Spleen (tissue), 11 donors: ENCODE results near the gene CSNK2A2. TPM values are rescaled to one million over a fixed set of nuclear protein-coding genes. Genes with fewer than 3 reads are reported as not detected.

Experiments used
- DNase-seq: peaks from one replicate; pipeline ENCODE4 v3.0.0-alpha.2; 2020
- H3K27ac ChIP-seq, 8 donors: fragments of 200-600 bp; sonication (generic) in 7 of 8; 1 replicate in 4 of 8; 2 replicates in 4 of 8; pipeline versions ENCODE4 v1.5.0 to v1.8.0; 2016 to 2021; ENCODE audit warnings: inconsistent platforms in 4 of 8, mild to moderate bottlenecking in 4 of 8, moderate library complexity in 1 of 8
- H3K27me3 ChIP-seq, 7 donors: fragments of 200-600 bp; sonication (generic) in 6 of 7; replicated peaks in 1 of 7; 1 replicate in 4 of 7; 2 replicates in 3 of 7; pipeline versions ENCODE4 v1.5.0 to v1.8.0; 2016 to 2021; ENCODE audit warnings: inconsistent platforms in 3 of 7, mild to moderate bottlenecking in 1 of 7
- H3K36me3 ChIP-seq, 6 donors: fragments of 200-600 bp; sonication (generic) in 5 of 6; 1 replicate in 4 of 6; 2 replicates in 2 of 6; pipeline versions ENCODE4 v1.5.0 to v1.8.0; 2016 to 2021; ENCODE audit warnings: inconsistent platforms in 2 of 6
- H3K4me1 ChIP-seq, 6 donors: fragments of 200-600 bp; sonication (generic) in 5 of 6; 1 replicate in 3 of 6; 2 replicates in 3 of 6; pipeline versions ENCODE4 v1.5.0 to v1.8.0; 2016 to 2021; ENCODE audit warnings: inconsistent platforms in 3 of 6
- H3K4me3 ChIP-seq, 8 donors: fragments of 200-600 bp; sonication (generic) in 7 of 8; 1 replicate in 4 of 8; 2 replicates in 4 of 8; pipeline versions ENCODE4 v1.5.0 to v1.8.0; 2016 to 2021; ENCODE audit warnings: inconsistent platforms in 4 of 8, mild to moderate bottlenecking in 4 of 8, moderate library complexity in 2 of 8
- H3K9me3 ChIP-seq, 8 donors: fragments of 200-600 bp; sonication (generic) in 7 of 8; 1 replicate in 4 of 8; 2 replicates in 4 of 8; pipeline versions ENCODE4 v1.5.0 to v1.8.0; 2016 to 2021; ENCODE audit warnings: inconsistent platforms in 4 of 8
- CTCF ChIP-seq, 11 experiments: fragments of 200-600 bp in 7 of 11; fragments of 450-650 bp in 4 of 11; sonication (generic) in 4 of 11; IDR thresholded peaks in 8 of 11; conservative IDR thresholded peaks in 3 of 11; 1 replicate in 7 of 11; 2 replicates in 4 of 11; pipeline versions ENCODE4 v1.4.0 to v1.8.0; 2016 to 2021; ENCODE audit warnings: antibody characterized with exemption in 11 of 11, inconsistent platforms in 4 of 11, mild to moderate bottlenecking in 1 of 11
- POLR2A ChIP-seq, 3 donors: fragments of 450-650 bp; IDR thresholded peaks; one replicate each; pipeline ENCODE4 v1.5.1; 2017; ENCODE audit warnings: antibody characterized with exemption in 3 of 3, mild to moderate bottlenecking in 1 of 3
- POLR2AphosphoS5 ChIP-seq, 3 donors: sonication (generic); formaldehyde crosslinking; IDR thresholded peaks; one replicate each; pipeline ENCODE4 v1.5.1; 2017; ENCODE audit warnings: antibody characterized with exemption in 3 of 3
- WGBS, 5 donors: extraction: QIAGEN DNeasy Blood & Tissue Kit in 3 of 5; methylation state at CpG; one replicate each; pipeline versions ENCODE4 v1.1.5 to v1.1.7; 2013 to 2018; 5-methylcytosine and 5-hydroxymethylcytosine counted together
- intact Hi-C: fragments of 100-400 bp; cut with DNase I; formaldehyde crosslinking; loops from one replicate; pipeline ENCODE4 v1.15.0; 2023; ENCODE audit warnings: low total_unique reads
- polyA plus RNA-seq, 3 donors: library from polyadenylated mRNA; stranded (reverse); fragments of 200-250 nt; gene quantifications; one replicate each; pipeline ENCODE4 v1.2.1, GENCODE V29; 2013
- total RNA-seq, 7 donors: library from RNA; depleted of rRNA in 3 of 7; stranded (reverse); fragments of >200 nt in 3 of 7; fragmentation: NEBNext Ultra II Directional in 4 of 7; extraction: Animal tissue kit (Norgen Biotek cat#: 25700) in 4 of 7; gene quantifications; one replicate each; pipeline versions ENCODE4 v1.1.0 to v1.2.1, GENCODE V29; 2016 to 2021
- donor health status: healthy with polysubstance abuse.
- donor health status: DM: no; HTN: no; CAD: no; lungs with moderate emphysema.
- donor health status: DM: no; HTN: no; CAD: no.
- donor health status: Bipolar disorder and iron deficiency.
- donor health status: healthy.
- donor health status: DM: no; HTN: no; CAD: no.
- donor health status: DM: yes; HTN: yes; CAD: no.

CSNK2A2 gene
- total and polyA plus RNA-seq, 10 donors = 17.7 to 62.2 (median 41.9) TPM

GRCh38 chr16:58114827-58115825 lies 82.8 kb downstream of the CSNK2A2 start:
- H3K9me3 ChIP-seq = no peaks in the 10 kb centered on the region
- H3K27ac ChIP-seq = no peak overlapping the region
- no peak overlapping the region for H3K4me3 ChIP-seq
- H3K27me3 ChIP-seq = no peaks in the 10 kb centered on the region
- DNase-seq = no peak
- WGBS, 5 donors = 89 to 94% (median 92%) methylated on average over 22 to 23 of the region's 23 CpGs
- peaks cover 0 to 49% (median 12%) of the 10 kb centered on the region in 6 donors for H3K4me1 ChIP-seq
- intact Hi-C loops = no loop called here
- TF ChIP-seq POLR2AphosphoS5 (IDR thresholded peaks at IDR 0.05) (no peak), CTCF (IDR thresholded peaks at IDR 0.05 in 8 of 11, conservative IDR thresholded peaks at IDR 0.05 in 3 of 11) (no peak), POLR2A (IDR thresholded peaks at IDR 0.05) (no peak)
- H3K36me3 ChIP-seq = peaks cover 0 to 53% (median 41%) of the 10 kb centered on the region in 6 donors

- Histone ChIP-seq H3K4me3 (no peak overlapping the region), H3K36me3 (peaks cover 0 to 45% (median 37%) of the 10 kb centered on the region in 6 donors), H3K4me1 (peaks cover 0 to 31% (median 0%) of the 10 kb centered on the region in 6 donors), H3K27me3 (no peaks in the 10 kb centered on the region), H3K27ac (no peak overlapping the region), H3K9me3 (no peaks in the 10 kb centered on the region)
- TF ChIP-seq CTCF (IDR thresholded peaks at IDR 0.05 in 8 of 11, conservative IDR thresholded peaks at IDR 0.05 in 3 of 11) (no peak), POLR2A (IDR thresholded peaks at IDR 0.05) (no peak), POLR2AphosphoS5 (IDR thresholded peaks at IDR 0.05) (no peak)
- 61 to 85% (median 76%) methylated on average over 3 of the region's 3 CpGs for WGBS, 5 donors
- intact Hi-C loops = no loop called here
- no peak for DNase-seq
Measured at GRCh38 chr16:58111302-58111627, 86.6 kb downstream of the CSNK2A2 start.

GRCh38 chr16:58110571-58111301 lies 87.2 kb downstream of the CSNK2A2 start:
- H3K27ac ChIP-seq = no peak overlapping the region
- WGBS, 5 donors = 56 to 69% (median 63%) methylated on average over 11 to 12 of the region's 12 CpGs
- no peaks in the 10 kb centered on the region for H3K27me3 ChIP-seq
- H3K9me3 ChIP-seq = no peaks in the 10 kb centered on the region
- peaks cover 0 to 39% (median 31%) of the 10 kb centered on the region in 6 donors for H3K36me3 ChIP-seq
- intact Hi-C loops = no loop called here
- no peak for TF ChIP-seq POLR2AphosphoS5 (IDR thresholded peaks at IDR 0.05)
- no peak for TF ChIP-seq POLR2A (IDR thresholded peaks at IDR 0.05)
- no peak for TF ChIP-seq CTCF (IDR thresholded peaks at IDR 0.05 in 8 of 11, conservative IDR thresholded peaks at IDR 0.05 in 3 of 11)
- H3K4me1 ChIP-seq = peaks cover 0 to 29% (median 1%) of the 10 kb centered on the region in 6 donors
- no peak for DNase-seq
- no peak overlapping the region for H3K4me3 ChIP-seq

- intact Hi-C loops = no loop called here
- DNase-seq = no peak
- Histone ChIP-seq H3K4me3 (no peak overlapping the region), H3K27me3 (no peaks in the 10 kb centered on the region), H3K36me3 (peaks cover 0 to 31% (median 24%) of the 10 kb centered on the region in 6 donors), H3K4me1 (peaks cover 0 to 34% (median 5%) of the 10 kb centered on the region in 6 donors), H3K9me3 (no peaks in the 10 kb centered on the region), H3K27ac (no peak overlapping the region)
- 87 to 100% (median 95%) methylated on average over 1 to 2 of the region's 2 CpGs for WGBS, 5 donors
- TF ChIP-seq POLR2AphosphoS5 (IDR thresholded peaks at IDR 0.05) = no peak
- TF ChIP-seq POLR2A (IDR thresholded peaks at IDR 0.05) = no peak
- TF ChIP-seq CTCF (IDR thresholded peaks at IDR 0.05 in 8 of 11, conservative IDR thresholded peaks at IDR 0.05 in 3 of 11) = no peak
Measured at GRCh38 chr16:58109881-58110280, 88.0 kb downstream of the CSNK2A2 start.
